ENCODE results near the gene DIPK1C.

DIPK1C gene

GRCh38 chr18:74480149-74480651, 23.1 kb upstream of the DIPK1C start:
- DNase-seq = no peak

- DNase-seq = no peak
Measured at GRCh38 chr18:74479486-74480148, 22.5 kb upstream of the DIPK1C start.

GRCh38 chr18:74478880-74479279, 21.8 kb upstream of the DIPK1C start:
- no peak for DNase-seq

GRCh38 chr18:74478316-74478715, 21.2 kb upstream of the DIPK1C start:
- DNase-seq = no peak

GRCh38 chr18:74477771-74478170, 20.7 kb upstream of the DIPK1C start:
- DNase-seq = no peak

GRCh38 chr18:74476140-74476539, 19.0 kb upstream of the DIPK1C start:
- DNase-seq = peak in 1 of 2 experiments; percentile 4

- DNase-seq = no peak
Measured at GRCh38 chr18:74473976-74474640, 17.0 kb upstream of the DIPK1C start.

GRCh38 chr18:74472312-74472711, 15.2 kb upstream of the DIPK1C start:
- DNase-seq = no peak

GRCh38 chr18:74468547-74469061, 11.5 kb upstream of the DIPK1C start:
- no peak for DNase-seq

GRCh38 chr18:74465775-74466174, 8.7 kb upstream of the DIPK1C start:
- no peak for DNase-seq

- no peak for DNase-seq
Measured at GRCh38 chr18:74463983-74464382, 6.9 kb upstream of the DIPK1C start.

- no peak for DNase-seq
Measured at GRCh38 chr18:74463254-74463653, 6.1 kb upstream of the DIPK1C start.

- no peak for DNase-seq
Measured at GRCh38 chr18:74460825-74461224, 3.7 kb upstream of the DIPK1C start.

- DNase-seq = no peak
Measured at GRCh38 chr18:74459889-74460288, 2.8 kb upstream of the DIPK1C start.

GRCh38 chr18:74457725-74458421, 765 bp upstream of the DIPK1C start:
- DNase-seq = no peak

- no peak for DNase-seq
Measured at GRCh38 chr18:74456349-74457042, 612 bp downstream of the DIPK1C start.

- no peak for DNase-seq
Measured at GRCh38 chr18:74456017-74456348, 1.1 kb downstream of the DIPK1C start.

- no peak for DNase-seq
Measured at GRCh38 chr18:74455386-74455785, 1.7 kb downstream of the DIPK1C start.

- DNase-seq = no peak
Measured at GRCh38 chr18:74454279-74454751, 2.8 kb downstream of the DIPK1C start.

GRCh38 chr18:74453642-74454198, 3.4 kb downstream of the DIPK1C start:
- no peak for DNase-seq

GRCh38 chr18:74453016-74453566, 4.0 kb downstream of the DIPK1C start:
- DNase-seq = no peak

GRCh38 chr18:74451148-74451547, 6.0 kb downstream of the DIPK1C start:
- DNase-seq = no peak
